ENCODE results near the gene PRKAB1.
"Not testable (repeated sequence)": the region's sequence is repeated elsewhere in the genome, so short reads cannot be mapped to it uniquely, and the experiment has no call there.

Gene PRKAB1

DNA sequence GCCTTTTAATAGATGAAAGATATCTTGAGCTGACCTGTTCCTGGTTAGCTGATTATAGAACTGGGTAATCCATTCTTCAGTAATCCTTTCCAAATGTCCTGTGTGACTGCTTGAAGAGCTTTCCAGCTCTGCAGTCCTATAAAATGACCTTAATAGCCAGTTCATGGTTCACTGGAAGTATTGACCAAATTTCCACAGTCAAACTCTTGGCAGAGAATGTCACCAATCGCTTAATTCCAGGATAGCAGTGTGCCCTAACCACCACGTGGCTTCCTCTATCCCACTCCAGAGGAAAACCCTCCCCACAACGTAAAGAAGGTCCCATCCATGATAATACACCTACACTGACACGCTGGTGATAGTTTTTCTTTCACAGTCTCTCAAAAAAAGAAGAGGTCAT lies 17.4 kb downstream of the PRKAB1 start:
- no peak for DNase-seq (ENCODE audit: low read depth)

DNA sequence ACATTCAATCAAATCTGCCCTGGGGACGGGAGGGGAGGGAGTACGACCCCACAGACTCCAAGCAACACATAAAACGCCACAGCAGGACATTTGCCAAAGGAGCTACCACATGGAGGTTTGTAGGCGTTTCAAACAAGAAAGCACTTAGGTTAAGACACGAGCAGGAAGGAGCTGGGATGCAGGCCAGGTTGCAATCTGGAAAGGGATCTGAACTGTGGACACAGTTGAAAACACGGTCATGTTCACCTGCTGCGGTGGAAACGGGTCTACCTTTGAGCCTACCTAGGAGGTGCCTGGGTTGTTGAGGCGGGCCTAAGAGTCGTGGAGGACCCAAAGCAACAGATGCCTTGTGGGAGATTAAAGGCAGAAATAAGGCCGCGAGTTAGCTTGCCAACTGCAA lies 18.4 kb downstream of the PRKAB1 start:
- DNase-seq (ENCODE audit: low read depth): no peak

DNA sequence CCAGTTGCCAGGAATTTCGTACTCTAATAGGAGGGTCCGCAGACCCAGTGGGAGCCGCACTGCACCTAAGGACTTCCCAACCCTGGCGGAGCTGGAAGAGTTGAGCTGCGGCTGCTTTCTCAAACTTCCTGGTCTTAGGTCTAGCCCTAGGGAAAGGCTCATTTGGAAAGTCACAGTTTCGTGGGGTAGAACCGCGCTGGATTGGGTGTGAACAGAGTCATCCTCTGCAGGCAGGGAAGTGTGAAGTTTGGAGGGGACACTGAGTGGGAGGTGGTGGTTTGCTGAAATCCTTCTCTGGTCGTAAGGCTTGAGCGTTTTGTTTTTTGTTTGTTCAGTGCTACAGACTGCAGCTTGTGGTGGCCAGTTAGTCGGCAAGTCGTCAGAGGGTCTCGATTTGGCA lies 18.8 kb downstream of the PRKAB1 start:
- no peak for DNase-seq (ENCODE audit: low read depth)

DNA sequence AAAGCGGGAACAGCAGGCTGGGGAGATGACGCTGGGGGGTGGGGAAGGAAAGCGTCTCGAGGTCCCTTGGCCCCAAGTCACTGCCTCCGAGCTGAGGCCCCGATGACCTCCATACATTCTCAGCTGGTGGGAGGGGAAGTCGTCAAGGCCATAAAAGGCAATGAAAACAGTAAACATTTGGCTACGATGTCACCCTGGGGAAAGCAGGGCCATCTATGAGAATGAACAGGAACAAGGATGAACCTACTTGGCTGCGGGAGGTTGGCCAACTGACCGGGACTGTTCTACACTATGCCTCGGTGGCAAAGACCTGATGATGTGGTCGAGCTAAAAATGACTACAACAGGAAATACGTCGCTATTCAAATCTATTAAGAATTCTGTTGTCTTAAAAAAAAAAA lies 19.5 kb downstream of the PRKAB1 start:
- no peak for DNase-seq (ENCODE audit: low read depth)

DNA sequence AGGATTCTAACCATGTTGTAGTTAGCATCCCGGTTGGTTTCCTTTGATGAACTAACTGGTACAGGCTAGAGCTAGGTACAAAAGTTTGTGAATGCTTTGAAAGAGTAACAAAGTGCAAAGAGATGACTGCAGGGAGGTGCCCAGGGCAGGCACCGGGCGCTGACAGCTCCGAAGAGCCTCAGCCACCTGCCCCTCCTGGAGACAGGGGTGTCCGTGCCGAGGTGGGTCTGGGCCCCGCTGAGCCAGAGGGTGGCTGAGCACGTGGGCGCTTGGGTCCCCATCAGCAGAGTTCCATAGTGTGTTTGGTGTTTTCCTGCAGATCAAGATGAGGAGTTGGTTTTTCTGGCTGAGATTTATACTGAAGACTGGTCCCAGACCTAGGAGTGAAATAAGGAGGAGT lies 19.9 kb downstream of the PRKAB1 start:
- no peak for DNase-seq (ENCODE audit: low read depth)

DNA sequence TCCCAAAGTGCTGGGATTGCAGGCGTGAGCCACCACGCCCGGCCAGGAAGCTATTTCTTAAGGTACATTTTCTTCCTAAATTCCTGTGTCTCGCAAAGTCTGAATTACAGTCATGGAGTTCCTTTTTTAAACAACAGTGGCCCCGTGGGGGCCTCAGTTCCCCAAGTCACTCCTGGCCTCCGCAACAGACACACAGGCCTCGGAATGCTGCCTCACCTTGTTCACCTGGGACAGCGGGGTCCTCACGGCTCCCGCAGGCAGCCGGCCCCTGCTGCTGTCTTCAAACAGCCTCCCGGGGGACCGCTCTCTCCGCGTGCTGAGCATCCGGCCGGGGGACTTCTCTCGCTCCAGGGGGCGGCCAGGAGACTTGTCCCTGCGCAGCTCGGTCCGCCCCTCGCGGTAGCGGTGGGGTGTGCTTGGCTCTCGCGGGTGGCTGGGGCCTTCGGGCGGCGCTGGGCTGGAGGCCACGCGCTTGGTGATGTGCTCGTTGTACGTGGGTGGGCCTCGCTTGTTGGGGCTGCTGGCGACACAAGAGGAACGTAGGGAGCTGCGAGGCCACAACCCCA lies 22.1 kb downstream of the PRKAB1 start:
- no peak for DNase-seq (ENCODE audit: low read depth)

DNA sequence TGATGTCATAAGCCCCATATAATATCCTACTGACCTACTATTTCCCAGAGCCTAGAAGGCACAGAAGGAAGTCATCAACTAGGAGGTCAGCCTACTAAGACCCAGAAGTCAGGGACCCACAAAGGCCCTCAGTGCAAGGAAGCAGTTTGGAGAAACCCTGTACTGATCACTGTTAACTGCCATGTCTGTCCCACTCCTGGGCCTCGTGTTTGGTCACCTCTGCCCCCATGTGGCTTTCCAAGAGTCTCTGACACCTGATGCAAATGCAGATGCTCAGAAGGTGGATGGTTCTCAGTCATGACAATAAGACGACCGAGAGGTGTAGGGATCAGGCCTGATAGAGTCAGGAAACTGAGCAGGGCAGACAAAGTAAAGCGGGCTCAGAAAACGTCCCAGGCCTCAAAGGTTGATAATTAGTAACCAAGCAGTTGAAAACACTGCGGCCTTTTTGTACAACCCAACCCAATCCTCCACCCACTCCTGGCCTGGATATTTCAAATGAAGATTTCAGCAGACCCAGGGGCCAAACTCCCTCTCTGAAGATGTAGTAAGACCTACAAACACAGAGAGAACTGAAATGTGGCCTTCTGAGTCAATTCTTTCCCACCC lies 23.4 kb downstream of the PRKAB1 start:
- no peak for DNase-seq (ENCODE audit: low read depth)

DNA sequence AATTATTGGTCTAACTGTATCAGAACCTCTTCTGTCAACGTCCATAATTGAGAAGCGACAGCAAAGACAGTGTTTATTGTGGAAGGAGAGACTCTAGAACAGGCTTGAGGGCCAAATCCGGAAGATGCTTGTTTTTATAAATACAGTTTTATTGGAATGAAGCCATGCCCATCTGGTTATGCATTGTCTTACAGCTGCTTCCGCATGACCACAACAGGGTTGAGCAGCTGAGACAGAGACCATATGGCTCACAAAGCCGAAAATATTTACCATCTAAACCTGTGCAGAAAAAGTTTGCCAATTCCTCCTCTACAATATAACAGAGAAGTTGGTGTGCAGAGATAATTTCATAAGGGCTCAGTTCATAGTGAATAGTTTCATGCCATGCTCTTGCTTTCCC lies 24.5 kb downstream of the PRKAB1 start:
- no peak for DNase-seq (ENCODE audit: low read depth)

DNA sequence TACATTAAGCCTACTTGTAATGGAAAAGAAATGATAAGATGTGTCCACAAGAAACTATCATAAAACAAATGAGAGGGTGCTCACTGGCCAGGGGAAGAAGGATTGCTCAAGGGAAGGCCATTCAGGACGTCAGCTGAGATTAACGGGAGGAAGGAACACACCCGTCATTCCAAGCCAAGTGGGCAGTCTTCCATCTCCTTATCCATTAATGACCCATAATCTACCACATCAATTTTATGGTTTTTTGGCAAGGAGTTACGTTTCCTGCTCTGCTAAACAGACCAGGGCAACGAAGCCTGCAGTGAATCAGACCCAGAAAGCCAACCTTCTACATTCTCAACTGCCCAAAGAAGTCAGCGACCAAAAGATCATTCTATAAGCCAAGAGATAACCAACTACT lies 25.1 kb downstream of the PRKAB1 start:
- DNase-seq (ENCODE audit: low read depth): peak; percentile 98

DNA sequence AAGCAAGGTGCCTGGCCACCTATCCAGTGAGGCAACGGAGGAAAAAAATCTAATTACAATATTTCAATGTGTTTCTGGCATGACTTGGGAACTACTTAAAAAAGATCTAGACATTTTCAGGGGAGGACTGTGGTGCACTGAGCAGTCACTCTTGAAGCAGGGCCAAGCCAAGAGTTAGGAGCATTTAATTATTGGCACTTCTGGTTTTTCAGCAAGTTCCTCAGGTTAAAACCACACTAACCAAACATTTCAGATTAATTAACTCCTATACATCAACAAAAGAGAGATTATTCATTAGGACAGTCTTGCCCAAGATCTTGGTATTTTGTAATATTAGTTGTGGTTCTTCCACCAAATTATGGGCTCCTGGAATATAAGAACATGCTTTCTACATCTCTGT lies 25.6 kb downstream of the PRKAB1 start:
- no peak for DNase-seq (ENCODE audit: low read depth)

DNA sequence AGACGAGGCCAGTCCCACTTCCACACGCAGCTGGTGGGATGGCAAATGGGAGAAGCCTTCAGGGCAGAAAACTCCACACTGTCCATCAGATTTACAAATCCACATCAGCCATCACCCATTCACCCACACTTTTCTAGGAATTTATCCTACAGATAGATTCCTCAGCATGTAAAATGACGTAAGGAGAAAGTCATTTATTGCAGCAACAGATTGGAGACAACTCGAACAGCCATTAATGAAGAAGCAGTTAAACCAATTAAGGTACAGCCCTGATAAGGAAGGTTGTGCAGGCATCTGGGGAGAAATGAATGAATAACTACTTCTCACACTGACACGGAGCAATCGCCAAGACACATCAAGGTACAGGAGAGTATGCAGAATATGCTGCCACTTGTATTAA lies 26.2 kb downstream of the PRKAB1 start:
- no peak for DNase-seq (ENCODE audit: low read depth)

DNA sequence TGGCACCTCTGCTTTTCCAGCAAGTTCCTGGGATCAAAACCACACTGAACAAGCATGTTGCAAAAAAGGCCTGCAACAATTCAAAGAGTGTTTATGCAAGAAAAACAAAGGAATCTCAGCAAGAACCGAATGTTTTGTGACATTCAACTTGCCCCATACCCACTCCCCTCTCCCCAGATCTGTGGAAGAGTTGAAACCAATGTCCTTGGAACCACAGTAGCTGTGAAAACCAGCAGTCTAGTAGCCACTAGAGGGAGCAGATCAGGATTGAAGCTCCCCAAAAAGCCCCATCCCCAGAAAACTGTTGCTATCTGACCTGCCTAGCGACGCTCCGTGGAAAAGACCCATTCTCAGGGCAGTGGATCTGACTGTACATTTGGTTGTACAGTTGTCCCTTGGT lies 27.1 kb downstream of the PRKAB1 start:
- DNase-seq (ENCODE audit: low read depth): no peak

DNA sequence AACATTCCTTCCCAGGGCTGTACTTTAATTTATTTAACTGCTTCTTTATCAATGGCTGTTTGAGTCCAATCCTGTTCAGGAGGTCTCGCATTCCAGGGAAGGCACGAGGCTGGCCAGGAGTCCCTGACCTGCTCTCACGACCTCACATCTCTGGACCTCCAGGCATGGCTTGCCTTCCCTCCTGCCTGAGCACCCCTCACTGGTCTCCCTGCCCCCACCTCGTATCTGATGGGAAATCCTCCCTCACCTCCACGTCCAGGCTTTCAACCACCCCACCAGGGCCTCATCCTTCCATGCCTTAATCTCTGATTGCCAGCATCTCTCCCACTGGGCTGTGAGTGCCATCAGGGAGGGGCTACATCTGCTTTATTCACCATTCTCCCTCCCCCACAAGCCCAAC lies 29.0 kb downstream of the PRKAB1 start:
- DNase-seq (ENCODE audit: low read depth): no peak

DNA sequence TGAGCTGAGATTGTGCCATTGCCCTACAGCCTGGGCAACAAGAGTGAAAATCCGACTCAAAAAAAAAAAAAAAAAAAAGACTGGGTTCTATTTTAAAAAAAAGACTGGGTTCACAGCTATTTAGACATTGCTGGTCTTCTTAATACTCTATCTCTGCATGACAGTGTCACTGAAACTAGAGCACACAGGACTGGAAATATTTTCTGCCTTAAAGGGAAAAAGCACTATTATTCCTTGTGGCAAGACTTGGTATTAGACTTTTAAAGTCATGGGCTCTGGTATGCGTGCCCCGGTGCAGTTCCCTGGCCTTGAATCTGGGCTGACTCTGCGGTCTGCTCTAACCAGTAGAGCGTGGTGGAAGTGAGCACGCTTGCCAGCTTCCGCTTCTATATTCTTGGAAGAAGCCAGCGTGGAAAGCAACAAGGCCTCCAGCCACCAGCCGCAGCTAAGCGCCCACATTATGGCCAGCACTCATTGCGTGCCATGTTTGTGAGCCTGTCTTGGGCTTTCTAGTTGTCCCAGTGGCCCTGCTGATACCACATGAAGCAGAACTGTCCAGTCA lies 31.3 kb downstream of the PRKAB1 start:
- peak; percentile 35 for DNase-seq (ENCODE audit: low read depth)

DNA sequence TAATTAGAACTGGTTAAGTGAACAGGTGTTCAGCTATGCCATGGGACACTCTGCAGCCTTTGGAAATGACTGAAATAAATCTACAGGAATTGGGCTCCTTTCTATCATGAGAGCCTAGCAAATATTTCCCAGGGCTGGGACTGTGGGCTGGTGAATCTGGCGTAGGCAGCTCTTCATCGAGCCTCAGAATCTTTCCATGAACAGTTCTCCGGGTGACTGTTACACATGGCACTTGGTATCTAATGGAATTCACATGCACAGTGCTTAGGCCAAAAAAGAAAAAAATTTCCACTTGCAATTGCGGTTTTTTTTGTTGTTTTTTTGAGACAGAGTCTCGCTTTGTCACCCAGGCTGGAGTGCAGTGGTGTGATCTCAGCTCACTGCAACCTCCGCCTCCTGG lies 32.1 kb downstream of the PRKAB1 start:
- peak; percentile 72 for DNase-seq (ENCODE audit: low read depth)

DNA sequence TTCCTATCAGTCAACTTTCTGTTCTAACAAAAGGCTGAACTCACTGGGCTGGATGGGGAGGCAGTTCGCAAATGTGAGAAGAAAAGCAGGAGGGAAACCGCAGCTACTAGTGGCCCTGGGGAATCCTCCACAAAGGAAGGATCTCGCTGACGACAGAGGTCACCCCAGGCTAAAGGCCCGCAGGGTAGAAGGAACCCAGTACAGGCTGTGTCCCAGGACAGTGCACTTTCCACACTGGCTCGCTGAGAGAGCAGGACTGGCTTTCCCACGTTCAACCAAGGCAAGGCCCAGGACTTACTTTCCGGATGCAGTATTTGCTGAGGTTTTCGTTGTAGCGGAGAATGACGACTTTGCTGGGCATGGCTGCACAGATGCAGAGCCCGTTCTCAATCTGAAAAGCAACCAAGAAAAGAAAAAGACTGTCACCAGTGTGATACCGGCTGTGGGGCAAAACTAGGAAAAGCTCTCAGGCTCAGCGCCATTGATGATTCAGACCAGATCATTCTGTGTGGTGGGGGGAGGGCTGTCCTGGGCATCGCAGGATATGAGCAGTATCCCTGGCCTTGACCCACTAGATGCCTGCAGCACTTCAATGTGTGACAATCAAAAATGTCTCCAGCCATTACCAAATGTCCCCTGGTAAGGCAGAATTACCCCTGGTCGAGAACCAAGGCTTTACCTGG lies 36.3 kb downstream of the PRKAB1 start:
- peak; percentile 35 for DNase-seq (ENCODE audit: low read depth)

DNA sequence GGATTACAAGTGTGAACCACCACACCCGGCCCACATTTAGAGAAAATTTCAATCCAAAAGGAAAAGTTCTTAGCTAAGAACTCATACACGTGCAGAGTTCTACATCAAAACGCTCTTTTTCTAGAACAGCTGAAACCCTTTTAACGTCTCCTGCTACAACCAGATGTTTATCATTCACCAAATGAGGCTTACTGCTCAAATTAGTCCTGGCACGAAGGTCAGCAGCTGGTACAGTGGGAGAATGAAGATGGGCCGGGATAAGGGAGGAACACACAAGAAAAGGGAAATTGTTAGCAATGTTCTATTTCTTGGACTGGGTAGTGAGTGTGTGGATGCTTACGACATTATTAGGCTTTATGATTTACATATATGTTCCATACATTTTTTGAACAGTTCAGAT lies 37.2 kb downstream of the PRKAB1 start:
- DNase-seq (ENCODE audit: low read depth): no peak

DNA sequence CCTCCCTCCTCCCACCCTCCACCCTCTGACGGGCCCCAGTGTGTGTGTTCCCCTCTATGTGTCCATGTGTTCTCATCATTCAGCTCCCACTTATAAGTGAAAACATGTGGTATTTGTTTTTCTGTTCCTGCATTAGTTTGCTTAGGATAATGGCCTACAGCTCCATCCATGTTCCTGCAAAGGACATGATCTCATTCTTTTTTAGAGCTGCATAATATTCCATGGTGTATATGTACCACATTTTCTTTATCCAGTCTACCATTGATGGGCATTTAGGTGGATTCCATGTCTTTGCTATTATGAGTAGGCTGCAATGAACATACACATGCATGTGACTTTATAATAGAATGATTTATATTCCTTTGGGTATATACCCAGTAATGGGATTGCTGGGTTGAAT lies 38.5 kb downstream of the PRKAB1 start:
- DNase-seq (ENCODE audit: low read depth): not testable (repeated sequence)

DNA sequence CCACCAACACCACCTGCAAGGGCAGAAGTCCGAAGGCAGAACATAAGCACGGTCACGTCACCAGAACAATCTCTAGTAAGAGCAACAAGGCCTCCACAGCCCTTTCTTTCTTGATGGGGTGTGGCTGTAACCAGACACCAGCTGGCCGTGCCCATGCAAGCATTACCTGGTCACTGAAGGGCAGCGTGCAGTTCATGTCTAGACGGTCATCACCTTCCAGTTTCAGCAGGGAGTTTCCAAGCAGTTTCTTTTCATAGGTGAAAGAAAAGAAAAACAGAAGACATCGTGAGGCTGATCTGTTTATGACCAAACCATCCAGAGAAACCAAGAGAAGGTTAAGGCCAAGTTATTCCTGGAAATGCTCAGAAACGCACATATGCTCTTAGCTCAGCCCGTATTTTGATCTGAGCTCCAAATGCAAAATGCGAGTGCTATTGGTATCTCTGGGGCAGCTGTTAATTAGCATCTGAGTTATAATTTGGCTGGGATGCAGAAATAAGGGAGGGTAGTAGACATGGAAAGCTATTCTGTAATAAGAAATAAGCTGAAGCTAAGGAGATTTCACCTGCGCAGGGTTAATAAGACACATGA lies 42.5 kb downstream of the PRKAB1 start:
- DNase-seq (ENCODE audit: low read depth): no peak

DNA sequence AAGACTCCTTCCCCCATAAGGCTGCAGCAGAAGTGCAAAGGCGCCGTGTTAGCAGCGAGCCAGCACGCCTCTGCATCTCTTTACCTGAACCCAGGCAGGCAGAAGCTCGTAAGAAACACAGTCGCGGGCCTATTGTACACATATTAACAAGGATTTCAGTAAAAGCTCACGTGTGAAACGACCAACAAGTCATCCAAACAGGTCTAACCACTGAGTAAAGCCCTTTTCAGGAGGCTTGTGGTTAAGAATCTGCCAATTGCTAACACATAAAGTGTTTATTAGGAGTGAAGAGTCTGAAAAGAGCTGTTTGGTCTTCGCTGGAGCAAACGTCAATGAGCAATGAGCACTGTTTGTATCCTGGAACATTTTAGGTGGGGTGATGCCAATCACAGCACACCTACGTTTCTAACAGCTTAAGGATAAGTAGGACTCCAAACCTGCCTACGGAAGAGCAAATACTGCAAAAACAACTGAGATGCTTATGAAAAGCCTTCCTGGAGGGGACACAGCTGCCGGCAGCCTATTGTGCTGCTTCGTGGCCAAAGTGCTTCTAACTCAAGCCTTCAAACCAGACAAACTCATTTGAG lies 43.1 kb downstream of the PRKAB1 start:
- no peak for DNase-seq (ENCODE audit: low read depth)

DNA sequence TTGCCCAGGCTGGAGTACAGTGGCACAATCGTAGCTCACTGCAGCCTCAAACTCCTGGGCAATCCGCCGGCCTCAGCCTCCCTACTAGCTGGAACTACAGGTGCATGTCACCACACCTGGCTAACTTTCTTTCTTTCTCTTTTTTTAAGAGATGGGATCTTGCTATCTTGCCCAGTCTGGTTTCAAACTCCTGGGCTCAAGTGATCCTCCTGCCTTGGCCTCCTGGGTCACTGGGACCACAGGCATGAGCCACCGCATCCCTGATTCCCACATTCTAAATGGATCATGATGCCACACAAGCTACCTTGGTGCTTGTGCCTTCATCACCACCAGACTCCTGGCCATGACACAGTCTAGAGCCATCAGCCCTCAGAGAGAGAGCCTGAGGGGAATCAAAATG lies 43.8 kb downstream of the PRKAB1 start:
- no peak for DNase-seq (ENCODE audit: low read depth)

DNA sequence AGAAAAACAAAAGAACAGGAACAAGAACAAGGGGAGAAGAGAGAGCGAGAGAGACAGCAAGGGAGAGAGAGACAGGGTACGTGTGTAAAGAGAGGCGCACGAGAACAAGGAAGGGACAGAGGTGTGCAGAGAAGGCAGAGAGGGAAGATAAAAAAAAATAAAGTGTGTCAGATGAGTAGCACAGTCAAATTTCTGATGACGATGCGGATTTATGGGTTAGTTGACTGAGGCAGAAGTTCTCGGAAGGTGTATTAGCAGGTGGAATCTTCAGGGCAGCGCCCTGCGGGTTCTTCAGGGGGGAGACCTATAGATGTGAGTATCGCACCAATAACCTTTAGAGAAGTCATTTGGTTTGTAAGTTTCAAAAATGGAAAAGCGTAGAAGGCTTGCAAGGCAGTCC lies 44.8 kb downstream of the PRKAB1 start:
- DNase-seq (ENCODE audit: low read depth): no peak

DNA sequence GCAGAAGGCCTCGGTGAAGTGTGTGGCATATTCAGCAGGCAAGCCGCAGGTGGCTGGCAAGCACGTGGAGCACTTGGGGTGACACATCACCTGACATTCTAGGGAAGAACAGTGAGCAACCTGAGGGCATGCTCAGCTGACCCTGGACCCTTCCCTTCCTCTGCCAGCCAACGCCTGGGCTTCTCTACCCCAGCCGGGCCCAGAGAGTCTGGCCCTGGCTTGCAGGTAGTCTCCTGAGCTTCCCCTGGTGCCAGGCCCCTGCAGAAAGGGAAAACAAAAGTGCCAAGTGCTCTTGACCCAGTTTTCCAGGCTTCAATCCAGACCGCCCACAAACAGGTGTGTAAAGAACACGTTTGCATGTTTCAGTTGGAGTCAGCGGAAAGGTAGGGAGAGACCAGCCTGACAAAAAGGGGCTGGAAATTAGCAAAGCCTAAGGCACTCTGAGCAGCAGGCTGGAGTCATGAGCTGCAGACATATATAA lies 45.7 kb downstream of the PRKAB1 start:
- DNase-seq (ENCODE audit: low read depth): no peak

All from GM04503 (cell line).